GM19452 (cell line): ENCODE data around the gene ERP27.

ENCODE experiments used
- ATAC-seq: cut with Tn5 transposase; IDR thresholded peaks from one replicate; pipeline ENCODE4 v1.9.1; 2021; ENCODE audit not compliant: unreplicated experiment

Gene ERP27

GRCh38 chr12:14904854-14905253 is 33.5 kb downstream of the ERP27 start:
- no peak for ATAC-seq

- ATAC-seq = no peak
Measured at GRCh38 chr12:14903386-14904098, 34.8 kb downstream of the ERP27 start.

DNA sequence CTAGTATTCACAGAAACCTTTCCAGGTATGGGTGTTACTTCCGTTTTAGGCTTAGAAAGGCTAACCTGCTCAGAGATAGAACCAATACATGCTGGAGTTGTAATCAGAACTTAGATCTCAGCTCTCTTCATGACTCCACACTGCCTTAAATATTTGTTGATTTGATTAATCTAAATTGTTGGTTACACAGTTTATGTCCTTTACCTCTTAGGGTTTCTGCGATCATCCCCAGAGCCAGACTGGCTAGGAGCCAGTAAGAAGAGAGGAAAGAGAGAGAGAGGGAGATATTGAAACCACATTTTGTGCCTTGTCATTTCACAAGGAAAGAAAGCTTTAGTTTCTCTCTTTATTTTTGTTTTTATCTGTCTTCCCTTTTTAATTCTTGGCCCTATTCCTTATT is 35.9 kb downstream of the ERP27 start:
- no peak for ATAC-seq

DNA sequence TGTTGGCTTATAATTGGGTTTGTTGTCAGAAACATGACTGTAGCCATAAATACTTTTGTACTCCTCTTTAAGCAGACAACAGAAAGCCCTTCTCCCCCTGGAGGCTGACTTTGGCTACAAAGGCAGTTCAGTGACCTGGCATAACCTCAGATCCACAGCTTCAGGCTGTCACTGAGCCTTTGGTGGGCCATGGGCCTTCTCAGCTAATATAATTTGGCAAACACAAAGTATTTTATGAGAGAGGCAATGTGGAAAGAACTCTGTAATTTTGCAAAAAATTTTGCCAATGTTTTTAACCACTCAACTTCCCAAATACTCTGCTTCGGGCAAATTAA is 37.1 kb downstream of the ERP27 start:
- ATAC-seq = no peak

DNA sequence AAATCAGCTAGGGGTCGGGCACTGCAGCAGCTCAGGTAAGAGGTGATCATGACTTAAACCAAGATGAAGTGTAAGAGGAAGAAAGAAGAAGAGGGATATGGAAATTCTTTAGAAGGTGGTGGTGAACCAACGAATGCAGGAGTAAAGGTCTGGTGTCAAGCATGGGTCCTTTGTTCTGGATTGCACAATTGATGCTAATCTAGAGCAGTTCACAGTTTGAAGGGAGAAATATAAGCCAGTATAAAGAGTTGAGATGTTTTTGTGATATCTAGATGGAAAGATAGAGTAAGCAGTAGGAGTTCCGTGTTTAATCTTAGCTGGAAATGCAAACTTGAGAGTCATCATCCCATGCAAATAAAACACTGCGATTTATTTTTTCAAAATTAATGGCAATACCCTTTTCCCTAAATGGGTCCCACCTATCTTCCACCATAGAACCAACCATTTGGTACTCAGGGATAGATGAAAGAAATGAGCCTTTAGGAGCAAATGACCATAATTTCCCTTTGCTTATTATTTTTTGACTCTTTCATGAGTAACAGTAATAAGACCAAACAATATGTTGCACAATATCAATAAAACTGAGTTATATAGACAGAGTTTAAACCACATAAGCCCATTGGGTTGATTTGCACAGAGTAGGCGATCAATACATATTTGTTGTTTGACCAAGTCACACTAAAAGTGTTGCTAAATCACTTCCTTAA is 37.7 kb downstream of the ERP27 start:
- ATAC-seq = no peak

DNA sequence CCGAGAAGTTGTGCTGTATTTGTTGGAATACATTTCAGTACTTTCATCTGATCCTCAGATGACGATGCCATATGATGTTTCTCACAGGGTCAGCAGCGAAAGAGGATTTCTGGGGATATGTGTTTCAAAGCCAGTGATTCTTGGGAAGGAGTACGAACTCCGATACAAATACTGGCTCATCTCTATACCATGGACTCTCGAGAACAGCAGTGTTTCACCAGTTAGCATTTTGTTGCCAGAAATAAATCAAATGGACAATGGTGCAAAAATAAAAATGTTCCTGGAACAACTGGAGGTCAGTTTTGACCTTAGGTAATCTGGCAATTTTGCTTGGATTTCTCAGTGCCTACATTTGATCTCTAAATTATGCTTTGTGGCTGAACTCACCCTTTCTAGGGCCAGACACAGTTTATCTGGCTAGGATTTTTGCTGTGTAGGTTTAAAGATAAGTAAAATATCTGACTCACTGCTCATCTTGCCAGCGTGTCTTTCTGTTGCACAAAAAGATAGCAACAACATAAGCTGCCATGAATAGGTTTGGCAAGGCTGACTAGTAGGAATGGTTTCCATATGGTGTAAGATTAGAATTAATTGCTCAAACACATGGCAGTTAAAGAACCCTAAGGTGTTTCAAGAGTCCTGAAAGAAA is 41.7 kb downstream of the ERP27 start:
- ATAC-seq = no peak

GRCh38 chr12:14893506-14894250 is 44.7 kb downstream of the ERP27 start:
- ATAC-seq = no peak

GRCh38 chr12:14892726-14893505 is 45.4 kb downstream of the ERP27 start:
- ATAC-seq = no peak

GRCh38 chr12:14890701-14891100 is 47.6 kb downstream of the ERP27 start:
- ATAC-seq = no peak

- no peak for ATAC-seq
Measured at GRCh38 chr12:14886271-14886670, 52.1 kb downstream of the ERP27 start.

- ATAC-seq = no peak
Measured at GRCh38 chr12:14885718-14886221, 52.6 kb downstream of the ERP27 start, which contains the start of gene MGP. Gene MGP (minus strand): TSS chr12:14885854. CDS start chr12:14885791, 63 bp downstream.

DNA sequence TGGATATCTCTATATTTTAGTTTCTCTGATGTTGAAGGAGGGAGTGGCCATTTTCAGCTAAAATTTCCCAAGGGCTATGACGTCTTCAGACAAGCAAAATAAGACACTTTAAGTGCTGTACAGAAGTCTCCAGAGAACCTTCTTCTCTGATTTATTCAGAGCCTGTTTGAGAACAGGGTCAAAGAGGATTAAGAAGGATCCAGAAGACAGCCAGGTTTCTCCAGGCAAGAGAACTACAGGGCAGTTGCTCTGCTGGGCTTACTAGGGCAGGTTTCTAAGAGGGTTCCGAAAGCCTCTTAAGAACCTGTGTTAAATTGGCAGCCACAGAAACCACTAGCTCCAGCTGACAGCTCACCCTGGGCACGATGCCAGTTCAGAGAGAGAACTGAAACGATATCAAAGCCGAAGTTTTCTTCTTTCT is 53.9 kb downstream of the ERP27 start:
- peak; percentile 96 for ATAC-seq

DNA sequence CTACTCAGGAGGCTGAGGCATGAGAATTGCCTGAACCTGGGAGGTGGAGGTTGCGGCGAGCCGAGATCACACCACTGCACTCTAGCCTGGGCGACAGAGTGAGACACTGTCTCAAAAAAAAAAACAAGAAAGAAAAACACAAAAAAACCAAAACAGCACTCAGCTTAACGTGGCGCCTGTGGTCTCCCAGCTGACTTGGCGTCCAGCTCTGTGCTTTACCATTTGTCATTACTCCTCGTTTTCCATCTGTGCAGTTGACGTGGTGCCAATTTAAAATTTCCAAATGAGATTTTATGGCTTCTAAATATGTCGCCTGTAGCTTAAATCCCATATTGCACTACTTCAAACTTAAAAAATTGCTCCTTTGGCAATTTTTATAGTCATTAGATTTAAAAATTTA is 54.7 kb downstream of the ERP27 start:
- ATAC-seq = no peak

DNA sequence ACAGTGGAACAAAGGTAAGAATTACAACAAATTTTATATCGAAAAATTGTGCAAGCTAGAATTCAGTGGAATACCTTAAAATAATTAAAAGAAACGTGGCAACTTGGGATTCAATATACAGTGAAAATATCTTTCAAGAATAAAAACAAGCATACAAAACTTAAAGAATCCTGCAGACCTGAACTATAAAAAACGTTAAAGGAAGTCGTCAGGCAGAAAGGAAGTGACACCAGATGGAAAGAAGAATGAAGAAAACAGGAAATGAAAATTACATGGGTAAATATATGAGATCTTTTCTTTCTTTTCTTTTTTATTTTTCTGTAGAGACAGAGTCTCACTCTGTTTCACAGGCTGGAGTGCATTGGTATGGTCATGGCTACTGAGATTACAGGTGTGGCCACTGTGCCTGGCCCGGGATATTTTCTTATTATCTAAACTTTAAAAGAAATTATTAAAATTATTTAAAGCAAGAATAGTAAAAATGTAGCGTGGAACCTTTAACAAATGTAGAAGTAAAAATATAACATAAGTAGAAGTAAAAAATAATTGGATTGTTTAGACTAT is 57.4 kb downstream of the ERP27 start:
- ATAC-seq = no peak

DNA sequence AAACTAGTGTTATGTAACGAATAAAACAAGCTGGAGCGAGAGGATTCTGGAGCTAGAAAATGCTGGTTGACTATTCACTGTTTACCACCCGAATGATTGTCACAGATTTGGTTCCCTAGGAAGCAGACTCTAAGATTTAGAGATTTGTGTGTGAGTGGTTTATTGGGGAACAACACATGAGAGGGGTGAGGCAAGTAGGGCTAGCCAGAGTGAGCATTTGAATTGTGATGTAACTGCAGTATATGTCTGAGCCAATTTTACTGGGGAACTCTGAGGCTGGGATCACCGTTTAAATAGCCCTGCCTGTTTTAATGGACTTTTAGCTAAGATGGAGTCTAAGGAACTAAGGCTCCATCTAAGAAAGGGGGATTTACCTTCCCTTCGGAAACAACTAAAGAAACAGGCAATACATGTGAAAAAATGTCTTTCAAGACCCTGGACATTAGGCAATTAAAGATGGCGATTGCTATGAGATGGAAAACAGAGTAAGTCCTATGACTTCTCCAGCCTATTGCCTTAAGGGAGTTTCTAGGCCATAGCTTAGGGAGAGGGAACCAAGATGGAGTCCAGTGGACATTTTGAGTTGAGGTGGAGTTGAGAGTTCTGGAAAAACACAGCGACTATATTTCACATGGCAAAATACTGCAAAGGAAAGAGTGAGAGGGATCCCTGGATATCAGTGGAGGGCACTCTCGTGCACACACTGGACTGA is 59.0 kb downstream of the ERP27 start:
- ATAC-seq = no peak

DNA sequence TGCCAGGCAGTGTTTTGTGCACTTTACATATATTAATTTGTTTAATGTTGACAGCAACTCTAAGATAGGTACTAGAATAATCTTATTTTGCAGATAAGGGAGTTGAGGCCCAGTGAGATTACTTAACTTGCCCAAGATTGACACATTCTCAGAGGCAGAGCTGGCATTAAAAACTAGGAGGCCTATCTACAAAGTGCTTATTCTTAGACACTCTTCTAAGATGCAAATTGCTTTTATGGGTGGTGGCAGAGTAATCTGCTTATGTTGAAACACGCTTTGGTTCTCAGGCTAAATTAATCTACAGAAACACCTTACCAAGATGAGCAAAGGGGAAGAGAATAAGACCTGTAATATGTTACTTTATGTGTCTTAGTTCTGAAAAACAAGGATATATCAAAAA is 59.8 kb downstream of the ERP27 start:
- ATAC-seq = no peak

GRCh38 chr12:14876833-14877232 is 61.5 kb downstream of the ERP27 start:
- no peak for ATAC-seq

GRCh38 chr12:14874882-14875281 is 63.5 kb downstream of the ERP27 start:
- no peak for ATAC-seq

DNA sequence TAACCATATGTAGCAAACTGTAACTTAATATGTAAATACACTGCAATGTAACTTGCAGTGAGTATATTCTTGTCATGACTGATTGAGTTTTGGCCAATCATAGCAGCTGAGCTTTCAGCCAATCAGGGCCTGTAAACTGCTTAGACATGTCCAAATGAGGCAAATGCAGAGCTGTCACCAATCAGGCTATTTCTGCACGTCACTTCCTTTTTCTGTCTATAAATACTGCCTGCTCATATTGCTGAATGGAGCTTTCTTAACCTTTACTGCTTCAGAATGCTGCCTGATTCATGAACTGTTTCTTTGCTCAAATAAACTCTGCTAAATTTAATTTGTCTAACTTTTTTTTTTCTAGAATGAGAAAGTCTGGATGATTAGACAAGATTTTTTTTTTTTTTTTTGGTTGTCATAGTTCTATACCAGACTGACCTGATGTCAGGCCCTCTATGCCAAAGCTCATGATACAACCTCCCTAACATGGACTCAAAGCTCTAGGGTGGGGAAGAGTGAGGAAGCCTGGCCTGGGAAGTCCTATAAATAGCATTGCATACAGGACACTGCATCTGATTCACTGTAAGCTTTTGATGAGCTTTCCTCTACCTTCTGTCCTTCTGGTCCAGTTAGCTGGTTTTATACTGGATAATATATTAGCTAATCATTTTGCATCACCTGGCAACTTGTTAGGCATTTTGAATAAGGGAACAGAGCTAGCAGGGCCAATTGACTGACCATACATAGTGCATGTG is 64.7 kb downstream of the ERP27 start:
- ATAC-seq = no peak
